NAMALWA (cell line): ENCODE results near the gene C6orf89.

ENCODE experiments used
- DNase-seq: peaks from one replicate; pipeline ENCODE4 v3.0.0-alpha.2; 2015; ENCODE audit warnings: low spot score

Gene C6orf89

GRCh38 chr6:36885461-36886401 lies at the start of gene C6orf89:
Gene C6orf89, plus strand, starts transcription at chr6:36885952. Its CDS starts 13,493 bp downstream, at chr6:36899445.
- DNase-seq, result peak; percentile 99

GRCh38 chr6:36836111-36837021 lies 49.4 kb upstream of the C6orf89 start:
- peak; percentile 37 for DNase-seq

GRCh38 chr6:36837022-36837339 lies 48.8 kb upstream of the C6orf89 start:
- no peak for DNase-seq

GRCh38 chr6:36837686-36838085 lies 48.1 kb upstream of the C6orf89 start:
- DNase-seq, result no peak

GRCh38 chr6:36838896-36839748 lies 46.6 kb upstream of the C6orf89 start, which contains the start of gene CPNE5:
Gene CPNE5, minus strand, starts transcription at chr6:36839444. Its CDS starts 67 bp downstream, at chr6:36839377.
- DNase-seq, result no peak

- DNase-seq, result peak; percentile 66
Observed at GRCh38 chr6:36839749-36840431, 45.9 kb upstream of the C6orf89 start.

- DNase-seq, result no peak
Observed at GRCh38 chr6:36840432-36841403, 45.0 kb upstream of the C6orf89 start.

GRCh38 chr6:36841756-36842155 lies 44.0 kb upstream of the C6orf89 start:
- DNase-seq, result no peak

- DNase-seq, result no peak
Observed at GRCh38 chr6:36843170-36843569, 42.6 kb upstream of the C6orf89 start.

GRCh38 chr6:36844232-36845170 lies 41.3 kb upstream of the C6orf89 start:
- no peak for DNase-seq

- no peak for DNase-seq
Observed at GRCh38 chr6:36845233-36845632, 40.5 kb upstream of the C6orf89 start.

- no peak for DNase-seq
Observed at GRCh38 chr6:36847152-36847551, 38.6 kb upstream of the C6orf89 start.

- DNase-seq, result no peak
Observed at GRCh38 chr6:36847991-36848390, 37.8 kb upstream of the C6orf89 start.

- no peak for DNase-seq
Observed at GRCh38 chr6:36848658-36849441, 36.9 kb upstream of the C6orf89 start.

GRCh38 chr6:36850021-36850420 lies 35.7 kb upstream of the C6orf89 start:
- no peak for DNase-seq

GRCh38 chr6:36851149-36851614 lies 34.6 kb upstream of the C6orf89 start:
- DNase-seq, result peak; percentile 81

- no peak for DNase-seq
Observed at GRCh38 chr6:36851626-36852025, 34.1 kb upstream of the C6orf89 start.
